HUES48 (cell line): ENCODE data around the gene ATP4B.
"Not testable (repeated sequence)": the region's sequence is repeated elsewhere in the genome, so short reads cannot be mapped to it uniquely, and the experiment has no call there.

Source experiments
- H3K27ac ChIP-seq: one replicate; pipeline ENCODE4 v1.7.0; 2013; ENCODE audit warnings: low read depth, low read length, inconsistent platforms
- H3K27me3 ChIP-seq: 2 replicates; pipeline ENCODE4 v1.6.1; 2013; ENCODE audit warnings: mild to moderate bottlenecking, low read length; ENCODE audit not compliant: control insufficient read depth, insufficient read depth
- H3K36me3 ChIP-seq: 2 replicates; pipeline ENCODE4 v1.6.1; 2013; ENCODE audit warnings: low read length; ENCODE audit not compliant: control insufficient read depth, insufficient read depth
- H3K4me1 ChIP-seq: 2 replicates; pipeline ENCODE4 v1.6.1; 2013; ENCODE audit warnings: mild to moderate bottlenecking, low read length; ENCODE audit not compliant: control insufficient read depth, insufficient read depth
- H3K4me3 ChIP-seq: 2 replicates; pipeline ENCODE4 v1.5.1; 2013; ENCODE audit warnings: mild to moderate bottlenecking, low read depth, low read length
- H3K9ac ChIP-seq: 2 replicates; pipeline ENCODE4 v1.6.1; 2013; ENCODE audit warnings: mild to moderate bottlenecking, low read depth, low read length, moderate library complexity
- H3K9me3 ChIP-seq: 2 replicates; pipeline ENCODE4 v1.6.1; 2013; ENCODE audit warnings: low read length; ENCODE audit not compliant: control insufficient read depth, insufficient read depth

Gene ATP4B

DNA sequence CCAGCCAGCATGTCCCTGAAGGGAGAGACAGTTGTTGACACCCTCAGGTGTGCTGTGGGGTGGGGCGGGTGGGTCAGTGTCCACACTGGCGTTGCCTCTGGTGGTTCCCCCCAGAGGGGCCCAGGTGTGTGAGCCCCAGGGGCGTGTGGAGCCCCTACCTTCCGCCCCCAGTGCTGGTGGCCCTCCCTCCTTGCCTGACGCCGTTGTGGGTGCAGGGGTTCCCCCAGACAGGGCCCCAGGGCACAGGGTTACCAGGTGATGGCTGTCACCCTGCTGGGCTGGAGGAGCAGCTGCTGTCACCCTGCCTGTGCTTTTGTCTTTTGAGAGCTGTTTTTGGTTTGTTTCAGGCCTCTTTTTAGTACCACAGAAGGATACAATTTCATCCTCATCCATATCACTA is 27.2 kb downstream of the ATP4B start:
- Histone ChIP-seq H3K9ac (no peak overlapping the region), H3K27ac (no peak overlapping the region), H3K9me3 (no peaks in the 10 kb centered on the region), H3K27me3 (no peaks in the 10 kb centered on the region), H3K4me1 (no peaks in the 10 kb centered on the region), H3K36me3 (peaks cover 69% of the 10 kb centered on the region), H3K4me3 (no peak overlapping the region)

- H3K27ac ChIP-seq = no peak overlapping the region
- H3K4me1 ChIP-seq = no peaks in the 10 kb centered on the region
- no peak overlapping the region for H3K9ac ChIP-seq
- H3K27me3 ChIP-seq = no peaks in the 10 kb centered on the region
- H3K9me3 ChIP-seq = no peaks in the 10 kb centered on the region
- peaks cover 64% of the 10 kb centered on the region for H3K36me3 ChIP-seq
- no peak overlapping the region for H3K4me3 ChIP-seq
These were observed 27.7 kb downstream of the ATP4B start for GRCh38 chr13:113630296-113630695.

DNA sequence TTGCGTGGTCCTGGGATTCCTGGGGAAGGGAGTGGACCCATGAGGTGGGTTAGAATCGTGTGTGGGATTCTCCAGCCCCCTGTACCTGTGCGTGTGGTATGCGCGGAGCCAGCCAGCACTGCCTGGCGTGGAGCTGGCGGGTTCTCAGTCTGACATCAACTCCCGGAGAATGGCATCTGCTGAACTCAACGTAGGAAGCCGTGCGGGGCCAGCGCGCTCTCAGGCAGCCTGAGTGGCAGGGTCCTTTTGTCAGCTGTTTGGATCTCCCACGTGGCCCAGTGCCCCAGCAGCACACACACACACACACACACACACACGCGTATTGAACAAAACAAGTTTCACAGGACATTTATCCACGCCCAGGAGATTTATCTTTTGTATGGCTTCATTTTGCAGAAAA is 28.1 kb downstream of the ATP4B start:
- no peak overlapping the region for H3K9ac ChIP-seq
- H3K27ac ChIP-seq = no peak overlapping the region
- no peaks in the 10 kb centered on the region for H3K4me1 ChIP-seq
- no peak overlapping the region for H3K4me3 ChIP-seq
- H3K36me3 ChIP-seq = peaks cover 60% of the 10 kb centered on the region
- H3K27me3 ChIP-seq = no peaks in the 10 kb centered on the region
- H3K9me3 ChIP-seq = no peaks in the 10 kb centered on the region

DNA sequence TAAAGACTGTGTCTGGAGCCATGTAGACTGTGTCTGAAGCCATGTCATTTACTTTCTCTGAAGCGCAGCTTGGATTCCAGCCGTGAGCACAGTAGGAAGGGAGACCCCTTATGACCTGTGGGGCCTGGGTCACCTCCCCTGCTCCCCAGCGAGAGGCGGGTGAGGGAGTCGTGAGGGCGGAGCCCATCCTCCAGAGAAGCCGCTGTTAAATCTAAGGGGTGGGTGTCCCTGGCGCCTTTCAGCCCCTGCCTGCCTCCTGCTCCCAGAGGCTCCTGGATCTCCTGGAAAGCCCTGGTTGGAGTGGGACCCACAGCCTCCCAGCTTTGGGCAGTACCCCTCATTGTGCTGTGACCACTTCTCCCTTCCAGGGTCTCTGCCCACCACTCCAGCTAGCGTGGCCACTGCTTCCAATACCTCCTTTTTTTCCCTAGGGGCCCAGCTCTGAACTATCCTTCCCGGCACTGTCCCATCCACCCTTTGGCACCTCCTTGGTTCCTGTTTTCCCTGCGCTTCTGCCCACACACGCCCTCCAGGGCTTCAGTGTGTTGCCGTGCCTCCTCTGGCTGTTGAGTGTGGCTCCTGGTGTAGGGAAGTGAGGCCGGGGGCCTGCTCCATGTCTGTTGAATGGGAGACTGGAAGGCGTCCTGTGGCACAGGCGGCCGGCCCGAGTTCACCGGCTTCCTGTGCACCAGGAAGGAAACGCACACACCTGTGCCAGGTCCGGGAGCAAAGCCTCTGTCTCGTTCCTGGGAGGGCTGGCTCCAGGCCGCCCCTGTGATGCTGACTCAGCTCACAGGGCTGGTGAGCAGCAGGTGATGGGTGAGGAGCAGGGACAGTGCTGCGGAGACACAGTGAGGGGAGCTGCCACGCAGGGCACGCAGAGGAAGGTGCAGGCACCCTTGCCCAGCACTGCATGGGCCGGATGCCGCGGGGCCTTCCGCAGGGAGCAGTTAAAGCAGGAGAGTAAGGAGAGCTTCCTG is 29.4 kb downstream of the ATP4B start:
- Histone ChIP-seq H3K27ac (no peak overlapping the region), H3K4me1 (no peaks in the 10 kb centered on the region), H3K9me3 (no peaks in the 10 kb centered on the region; the same call in 1 of the 2 replicates), H3K4me3 (no peak overlapping the region), H3K27me3 (no peaks in the 10 kb centered on the region), H3K9ac (no peak overlapping the region), H3K36me3 (peaks cover 59% of the 10 kb centered on the region)

- Histone ChIP-seq H3K36me3 (peaks cover 57% of the 10 kb centered on the region), H3K9me3 (no peaks in the 10 kb centered on the region; the same call in 1 of the 2 replicates), H3K4me1 (no peaks in the 10 kb centered on the region), H3K27ac (no peak overlapping the region), H3K4me3 (no peak overlapping the region), H3K9ac (no peak overlapping the region), H3K27me3 (no peaks in the 10 kb centered on the region)
These were observed 30.9 kb downstream of the ATP4B start for GRCh38 chr13:113627136-113627535.

DNA sequence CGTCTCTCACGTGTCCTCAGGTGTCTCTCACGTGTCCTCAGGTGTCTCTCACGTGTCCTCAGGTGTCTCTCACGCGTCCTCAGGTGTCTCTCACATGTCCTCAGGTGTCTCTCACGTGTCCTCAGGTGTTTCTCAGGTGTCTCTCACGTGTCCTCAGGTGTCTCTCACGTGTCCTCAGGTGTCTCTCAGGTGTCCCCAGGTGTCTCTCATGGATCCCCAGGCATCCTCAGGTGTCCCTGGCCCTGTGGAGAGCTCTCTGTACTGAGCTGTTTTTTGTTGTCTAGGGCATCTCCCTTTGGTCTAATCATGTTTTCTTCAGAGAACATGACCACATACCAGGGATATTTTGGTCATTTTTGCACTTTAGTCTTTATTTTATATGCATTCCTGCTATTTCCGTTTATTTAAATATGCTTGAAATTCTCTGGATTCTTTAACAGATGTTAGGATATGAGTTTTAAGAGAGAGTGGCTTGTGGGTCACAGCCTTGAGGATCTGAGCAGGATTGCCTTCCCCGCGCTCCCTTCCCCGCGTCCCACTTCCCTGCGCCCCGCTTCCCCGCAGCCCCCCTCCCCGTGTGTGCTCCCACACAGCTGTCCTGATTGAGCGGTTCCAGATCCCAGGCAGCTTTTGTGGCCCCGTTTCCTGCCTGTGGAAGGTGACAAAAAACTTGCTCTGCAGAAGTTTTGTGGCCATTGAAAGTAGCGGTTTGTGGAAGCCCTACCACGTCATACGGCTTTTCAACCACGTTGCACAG is 31.9 kb downstream of the ATP4B start:
- Histone ChIP-seq H3K36me3 (peaks cover 48% of the 10 kb centered on the region), H3K27me3 (no peaks in the 10 kb centered on the region), H3K4me3 (no peak overlapping the region), H3K4me1 (no peaks in the 10 kb centered on the region), H3K9ac (no peak overlapping the region), H3K27ac (no peak overlapping the region), H3K9me3 (no peaks in the 10 kb centered on the region; the same call in 1 of the 2 replicates)

GRCh38 chr13:113624640-113625304 is 33.2 kb downstream of the ATP4B start:
- H3K4me1 ChIP-seq, H3K27ac ChIP-seq, H3K9ac ChIP-seq, H3K9me3 ChIP-seq, H3K4me3 ChIP-seq, H3K27me3 ChIP-seq: not testable (repeated sequence)
- H3K36me3 ChIP-seq = peaks cover 41% of the 10 kb centered on the region

DNA sequence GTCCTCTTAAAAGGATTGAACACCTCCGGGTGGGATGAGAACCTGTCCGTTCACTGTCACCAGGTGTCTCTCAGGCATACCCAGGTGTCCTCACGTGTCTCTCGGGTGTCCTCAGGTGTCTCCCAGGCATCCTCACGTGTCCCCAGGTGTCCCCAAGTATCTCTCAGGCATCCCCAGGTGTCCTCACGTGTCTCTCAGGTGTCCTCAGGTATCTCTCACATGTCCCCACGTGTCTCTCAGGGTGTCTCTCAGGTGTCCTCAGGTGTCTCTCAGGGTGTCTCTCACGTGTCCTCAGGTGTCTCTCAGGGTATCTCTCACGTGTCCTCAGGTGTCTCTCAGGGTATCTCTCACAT is 33.8 kb downstream of the ATP4B start:
- no peak overlapping the region for H3K27ac ChIP-seq
- no peak overlapping the region for H3K4me3 ChIP-seq
- H3K4me1 ChIP-seq = no peaks in the 10 kb centered on the region
- no peak overlapping the region for H3K9ac ChIP-seq
- no peaks in the 10 kb centered on the region; the same call in 1 of the 2 replicates for H3K9me3 ChIP-seq
- H3K27me3 ChIP-seq = no peaks in the 10 kb centered on the region
- H3K36me3 ChIP-seq = peaks cover 37% of the 10 kb centered on the region

GRCh38 chr13:113623491-113624234 is 34.3 kb downstream of the ATP4B start:
- Histone ChIP-seq H3K4me1 (no peaks in the 10 kb centered on the region), H3K9ac (no peak overlapping the region), H3K9me3 (no peaks in the 10 kb centered on the region; the same call in 1 of the 2 replicates), H3K27me3 (no peaks in the 10 kb centered on the region), H3K4me3 (no peak overlapping the region), H3K27ac (no peak overlapping the region), H3K36me3 (peaks cover 36% of the 10 kb centered on the region)

DNA sequence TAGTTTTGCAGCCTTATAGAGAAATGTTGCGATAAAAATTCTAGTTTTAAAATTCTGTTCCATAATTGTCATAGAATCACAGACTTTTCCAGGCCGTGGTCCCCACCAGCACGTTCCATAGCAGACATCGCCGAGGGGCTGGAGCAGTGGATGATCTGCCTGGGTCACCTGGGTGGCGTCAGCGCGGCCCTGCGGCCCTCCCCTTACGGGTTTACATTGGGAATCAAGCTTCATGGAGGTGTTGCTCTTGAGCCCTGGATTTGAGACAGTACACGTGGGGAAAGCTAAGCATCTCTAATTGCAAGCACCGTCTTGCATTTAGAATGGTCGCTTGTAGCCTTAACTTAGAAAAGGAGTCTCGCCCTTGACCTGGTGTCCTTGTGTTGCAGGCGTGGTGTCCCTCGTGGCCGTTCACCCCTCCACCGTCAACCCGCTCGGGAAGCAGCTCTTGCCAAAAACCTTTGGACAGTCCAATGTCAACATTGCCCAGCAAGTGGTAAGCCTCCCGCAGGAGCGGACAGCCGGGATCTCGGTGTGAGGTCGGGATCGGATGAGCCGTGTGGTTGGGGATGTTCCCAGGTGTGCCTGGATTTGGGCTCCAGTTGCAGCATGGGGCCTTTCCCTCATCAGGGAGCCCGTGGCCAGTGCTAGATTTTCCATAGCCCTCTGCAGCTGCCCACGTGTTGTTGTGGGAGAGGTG is 35.1 kb downstream of the ATP4B start:
- Histone ChIP-seq H3K27ac (no peak overlapping the region), H3K4me3 (no peak overlapping the region), H3K27me3 (no peaks in the 10 kb centered on the region), H3K9me3 (no peaks in the 10 kb centered on the region; the same call in 1 of the 2 replicates), H3K4me1 (0 out of 2 replicates have a peak, but pooled peaks cover under 1% of the 10 kb centered on the region), H3K9ac (no peak overlapping the region), H3K36me3 (peaks cover 34% of the 10 kb centered on the region)
